NCI-H2196 (cell line): ENCODE measurements around the gene SYNDIG1.

Experiments
- DNase-seq: peaks from one replicate; lab custom pipeline; 2025; ENCODE audit not compliant: unreplicated experiment; lab: John Stamatoyannopoulos, UW

SYNDIG1 gene

DNA sequence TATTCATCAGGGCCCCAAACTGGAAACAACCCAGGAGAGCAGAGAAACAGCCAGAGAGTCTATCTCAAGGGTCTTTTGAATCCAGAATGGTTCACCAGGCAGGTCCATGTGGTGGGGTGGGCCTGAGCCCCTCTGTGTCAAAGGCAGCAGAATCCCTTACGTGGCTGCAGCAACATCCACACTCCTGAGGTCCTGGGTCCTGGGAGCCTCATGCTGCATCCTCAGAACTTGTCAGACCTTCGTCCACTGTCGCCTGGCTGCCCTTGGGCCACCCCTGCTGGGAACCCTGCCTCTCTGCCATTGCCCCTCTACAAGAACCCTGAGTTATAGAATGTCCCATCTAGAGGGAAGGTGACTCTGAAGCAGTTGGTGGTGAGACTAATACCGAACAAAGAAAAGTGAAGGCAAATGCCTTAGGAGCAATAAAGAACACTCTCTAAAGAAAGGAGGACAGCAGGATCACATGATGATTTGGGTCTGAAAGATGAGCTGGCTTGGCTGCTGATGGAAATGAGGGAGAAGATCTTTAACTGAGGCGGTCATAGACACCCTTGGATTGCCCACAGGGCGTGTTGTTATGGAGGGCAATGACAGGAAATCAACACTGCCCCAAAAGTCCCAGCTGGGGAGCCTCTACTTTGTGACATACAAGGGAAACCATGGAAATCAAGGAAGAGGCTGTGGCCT lies 161.2 kb downstream of the SYNDIG1 start:
- no peak for DNase-seq

DNA sequence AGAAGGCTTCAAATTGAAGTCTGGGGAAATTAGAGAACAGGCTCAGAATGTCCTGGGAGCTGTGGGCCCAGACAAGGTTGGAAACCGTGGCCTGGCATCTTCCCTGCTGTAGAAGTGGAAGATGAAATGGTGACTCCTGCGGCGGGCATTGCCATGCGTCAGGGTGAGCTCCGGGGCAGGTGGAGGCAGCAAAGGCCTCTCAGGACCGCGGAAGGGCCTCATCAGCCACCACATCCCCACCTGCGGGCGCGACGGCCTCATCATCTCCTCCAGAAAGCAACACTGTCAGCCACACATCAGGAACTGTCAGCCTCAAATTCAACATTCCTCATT lies 161.7 kb downstream of the SYNDIG1 start:
- no peak for DNase-seq

DNA sequence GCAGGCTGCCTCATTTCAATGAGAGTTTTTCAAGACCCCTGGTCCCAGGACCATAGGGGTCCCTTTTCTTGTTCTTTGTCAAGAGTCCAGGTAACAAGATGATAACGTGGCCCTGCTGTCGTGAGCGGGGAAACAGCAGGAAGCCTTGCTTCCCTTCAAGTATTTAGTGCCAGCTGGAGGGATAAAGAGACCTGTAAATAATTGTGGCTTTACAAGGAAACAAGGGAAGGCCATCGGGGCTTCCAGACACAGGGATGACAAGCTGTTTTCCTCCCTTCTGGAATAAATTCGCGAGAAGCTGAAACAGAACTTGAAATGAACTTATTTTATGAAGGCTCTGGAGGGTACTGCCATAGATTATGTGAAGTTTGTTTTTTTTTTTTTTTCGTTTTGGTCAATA lies 163.2 kb downstream of the SYNDIG1 start:
- DNase-seq: no peak

DNA sequence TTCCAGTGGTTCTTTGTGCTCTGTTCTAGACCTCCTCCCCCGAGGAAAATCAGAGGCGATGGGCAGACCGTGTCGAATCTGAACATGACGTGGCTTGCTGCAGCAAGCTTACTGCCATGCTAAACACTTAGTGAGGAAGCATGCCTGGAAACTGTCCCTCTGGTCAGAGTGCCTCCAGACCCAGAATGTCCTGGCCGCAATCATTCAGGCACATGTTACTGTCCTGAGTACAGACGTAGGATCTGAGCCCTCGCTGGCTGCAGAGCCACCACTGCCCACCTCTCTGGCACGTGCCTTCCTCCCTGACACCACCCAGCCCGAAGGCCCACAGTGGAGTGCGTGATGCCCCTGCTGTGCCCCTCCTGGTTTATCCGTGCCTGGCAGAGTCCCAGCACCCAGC lies 163.6 kb downstream of the SYNDIG1 start:
- DNase-seq: no peak

DNA sequence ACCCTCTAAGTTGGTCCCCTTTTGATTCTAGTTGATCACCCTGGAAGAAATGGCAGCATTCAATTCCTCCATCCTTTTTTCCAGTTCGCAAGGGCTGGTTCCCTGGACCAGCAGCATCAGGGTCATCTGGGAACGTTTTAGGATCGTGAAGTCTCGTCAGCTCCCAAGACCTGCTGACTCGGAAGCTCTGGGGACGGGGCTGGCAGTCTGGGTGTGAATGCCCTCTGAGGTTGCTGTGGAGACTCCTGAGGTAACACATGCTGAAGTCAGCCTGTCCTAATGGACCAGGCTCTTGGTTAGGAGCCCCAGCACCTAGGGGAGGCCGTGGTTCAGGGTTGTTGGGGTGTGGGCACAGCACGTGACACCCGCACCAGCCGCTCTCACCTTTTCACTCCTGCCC lies 164.1 kb downstream of the SYNDIG1 start:
- no peak for DNase-seq

DNA sequence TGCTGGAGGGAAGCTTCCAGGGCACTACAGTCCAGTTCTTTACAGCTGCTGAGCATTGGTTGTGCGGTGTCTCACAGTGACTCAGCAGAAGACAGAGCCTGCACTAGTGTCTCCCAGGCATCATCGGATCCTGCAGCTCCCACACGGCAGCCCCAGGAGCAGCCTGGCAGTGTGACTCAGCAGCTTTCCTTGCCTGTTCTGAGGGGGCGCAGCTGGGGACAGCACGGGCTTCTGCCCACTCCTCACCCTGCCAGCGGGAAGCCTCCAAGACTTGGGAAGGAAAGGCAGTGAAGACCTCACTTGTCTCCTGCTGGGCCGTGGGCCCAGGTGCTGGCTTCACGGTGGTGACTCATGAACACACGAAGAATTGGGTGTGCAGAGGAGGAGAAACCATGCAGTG lies 165.4 kb downstream of the SYNDIG1 start:
- DNase-seq: no peak

DNA sequence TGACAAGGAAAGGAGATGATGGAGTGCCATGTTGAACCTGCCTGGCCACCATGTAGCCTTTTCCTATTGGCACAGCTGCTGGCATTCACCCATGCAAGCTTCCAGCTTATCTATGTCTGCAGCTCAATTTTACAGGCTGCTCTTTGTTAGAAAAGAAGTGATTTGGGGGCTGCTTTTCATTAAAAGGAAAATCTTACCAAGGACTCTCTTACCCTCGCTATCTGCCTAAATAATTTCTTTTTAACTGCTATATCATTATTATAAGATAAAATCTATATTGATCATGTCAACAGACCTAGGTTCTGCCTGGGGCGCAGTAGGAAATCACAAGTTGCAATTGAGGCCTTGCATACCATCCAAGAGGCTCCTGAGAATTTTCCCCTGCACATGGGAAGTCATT lies 167.2 kb downstream of the SYNDIG1 start:
- no peak for DNase-seq

DNA sequence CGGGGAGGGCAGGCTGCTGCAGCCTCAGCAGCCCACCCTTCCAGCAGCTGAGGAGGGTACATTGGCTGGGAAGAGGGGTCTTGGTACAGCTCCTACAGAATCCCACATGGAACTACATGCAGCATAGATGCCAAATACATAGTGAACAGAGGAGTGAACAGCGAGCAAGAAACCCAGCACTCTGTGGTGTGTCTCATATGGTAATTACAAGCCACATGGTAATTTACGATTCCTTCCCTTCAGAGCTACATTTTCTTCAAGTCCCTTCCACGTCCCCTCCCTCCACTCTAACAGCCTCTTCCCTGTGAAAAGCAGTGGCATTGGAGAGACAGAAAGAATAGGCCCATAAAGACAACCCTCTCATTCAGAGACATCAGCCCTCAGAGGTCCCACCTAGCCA lies 167.7 kb downstream of the SYNDIG1 start:
- DNase-seq: no peak

DNA sequence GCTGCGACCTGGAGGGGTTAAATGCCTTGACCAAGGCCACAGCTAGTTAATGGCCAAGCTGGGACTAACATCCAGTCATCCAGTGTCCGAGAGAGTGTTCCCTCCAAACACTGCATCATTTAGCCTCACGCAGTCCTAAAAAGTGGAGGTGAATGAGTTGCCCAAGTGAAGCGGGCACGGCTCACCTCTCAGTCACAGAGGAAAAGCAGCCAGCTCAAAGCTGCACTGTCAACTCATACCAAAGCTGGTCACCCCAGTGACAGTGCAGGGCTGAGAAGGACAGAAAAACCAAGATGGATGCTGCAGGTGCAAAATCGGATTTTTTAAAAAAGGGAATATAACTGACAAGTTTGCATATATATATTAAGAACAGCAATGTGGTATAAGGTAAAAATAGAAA lies 168.5 kb downstream of the SYNDIG1 start:
- DNase-seq: no peak

DNA sequence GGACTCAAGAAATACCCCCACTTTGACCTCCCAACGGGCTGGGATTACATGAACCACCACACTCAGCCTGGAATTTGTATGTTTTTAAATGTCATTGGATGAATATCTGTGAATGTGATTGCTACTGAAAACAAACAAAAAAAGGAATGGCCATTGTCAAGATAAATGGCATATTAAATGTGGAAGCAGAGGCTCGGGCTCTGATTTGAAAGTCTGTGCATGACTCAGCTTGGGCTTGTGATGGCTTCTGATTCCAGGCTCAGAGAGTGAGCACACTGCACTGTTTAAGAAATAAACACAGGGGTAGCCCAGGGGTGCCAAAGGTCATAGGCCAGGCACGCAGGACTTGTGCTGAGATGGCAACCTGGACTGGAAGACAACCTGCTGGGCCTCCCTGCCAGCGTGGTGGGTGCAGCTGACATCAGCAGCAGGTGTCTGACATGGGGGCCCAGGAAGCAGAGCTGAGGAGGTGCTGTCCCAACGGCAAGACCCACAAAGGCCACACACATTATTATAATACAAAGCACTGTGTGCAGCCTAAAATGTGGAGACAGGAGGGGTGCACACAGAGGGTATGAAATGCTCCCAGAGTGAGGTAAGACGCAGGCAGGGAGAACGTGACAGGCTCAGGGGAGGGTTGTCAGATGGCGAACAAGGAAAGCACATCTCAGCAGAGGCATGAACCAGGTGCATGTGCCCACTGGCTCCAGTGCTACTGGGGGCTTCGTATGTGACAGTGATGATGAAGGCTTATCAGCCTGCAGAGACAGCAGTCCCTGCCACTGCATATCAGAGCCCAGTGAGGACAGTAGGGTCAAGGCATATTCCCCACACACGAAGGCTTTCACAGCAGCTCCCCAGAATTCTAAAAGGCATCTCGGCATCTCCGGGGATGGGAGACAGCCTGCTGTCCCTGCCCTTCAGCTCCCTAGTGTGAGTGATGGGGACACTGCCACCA lies 169.4 kb downstream of the SYNDIG1 start:
- DNase-seq: no peak

DNA sequence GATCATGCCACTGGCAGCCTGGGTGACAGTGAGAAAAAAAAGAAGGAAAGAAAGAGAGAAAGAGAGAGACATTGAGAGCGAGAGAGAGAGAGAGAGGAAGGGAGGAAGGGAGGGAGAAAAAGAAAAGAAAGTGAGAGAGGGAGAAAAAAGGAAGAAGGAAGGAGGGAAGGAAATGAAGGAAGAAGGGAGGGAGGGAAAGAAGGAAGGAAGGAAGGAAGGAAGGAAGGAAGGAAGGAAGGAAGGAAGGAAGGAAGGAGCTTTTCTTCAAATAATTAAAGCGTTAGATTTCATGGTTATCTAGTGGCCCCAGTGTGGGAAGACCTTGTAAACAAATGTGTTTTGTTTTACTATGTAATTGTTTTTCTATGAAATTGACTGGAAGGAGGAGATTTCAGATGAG lies 170.8 kb downstream of the SYNDIG1 start:
- no peak for DNase-seq

DNA sequence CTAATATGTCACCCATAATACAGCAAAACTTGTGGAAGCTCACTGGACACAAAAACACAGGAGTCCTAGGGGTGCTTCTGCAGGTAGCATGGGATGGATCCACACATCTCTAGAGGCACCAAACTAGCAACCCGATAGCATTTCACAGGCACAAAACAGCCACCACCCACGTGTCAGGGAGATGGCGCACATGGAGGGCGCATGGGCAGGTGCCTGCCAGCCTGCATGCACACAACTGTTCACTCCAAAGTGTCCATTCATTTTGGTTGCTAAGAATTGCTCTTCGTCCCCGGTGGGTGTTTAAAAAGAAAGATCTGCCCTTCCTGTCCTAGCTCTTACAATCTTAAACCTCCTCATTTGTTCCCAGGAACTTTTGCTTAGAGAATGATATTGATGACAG lies 171.3 kb downstream of the SYNDIG1 start:
- no peak for DNase-seq

DNA sequence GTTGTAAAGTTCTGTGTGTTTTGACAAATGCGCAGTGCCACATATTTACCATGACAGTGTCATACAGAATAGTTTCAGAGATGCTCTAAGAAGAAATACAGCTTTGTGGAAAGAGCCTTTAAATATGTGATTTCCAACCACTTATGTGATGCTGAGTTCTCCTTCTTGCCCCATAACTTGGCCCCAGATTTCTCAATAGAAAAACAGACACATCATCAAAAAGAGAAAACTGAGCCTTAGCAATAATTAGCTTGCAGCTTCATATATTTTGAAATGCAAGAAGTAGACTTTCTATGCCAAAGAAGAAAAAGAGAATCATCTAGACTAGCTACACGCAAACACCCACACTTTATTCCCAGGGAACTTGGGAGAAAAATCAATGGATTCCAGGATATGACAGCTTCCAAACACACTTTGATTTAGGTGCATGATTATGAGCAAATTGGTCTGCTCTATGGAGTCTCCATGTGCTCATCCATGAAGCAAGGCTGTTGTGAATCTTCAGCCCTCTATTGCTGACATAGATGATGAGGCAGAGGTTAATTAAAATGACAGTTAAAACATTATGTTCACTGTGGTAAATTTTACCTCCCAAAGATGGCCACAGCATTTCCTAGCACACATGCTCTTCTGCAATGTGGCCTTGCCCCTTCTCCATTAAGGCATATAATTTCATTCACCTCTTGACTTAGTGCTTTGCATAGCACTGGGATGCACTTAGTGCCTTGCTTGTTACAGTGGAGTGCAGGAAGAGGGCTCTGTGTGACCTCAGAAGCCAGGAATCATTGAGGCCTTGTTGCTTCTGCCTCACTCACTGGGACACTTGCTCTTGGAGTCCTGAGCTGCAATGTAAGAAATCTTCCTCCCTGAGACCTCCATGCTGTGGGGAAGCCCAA lies 174.6 kb downstream of the SYNDIG1 start:
- DNase-seq: no peak

DNA sequence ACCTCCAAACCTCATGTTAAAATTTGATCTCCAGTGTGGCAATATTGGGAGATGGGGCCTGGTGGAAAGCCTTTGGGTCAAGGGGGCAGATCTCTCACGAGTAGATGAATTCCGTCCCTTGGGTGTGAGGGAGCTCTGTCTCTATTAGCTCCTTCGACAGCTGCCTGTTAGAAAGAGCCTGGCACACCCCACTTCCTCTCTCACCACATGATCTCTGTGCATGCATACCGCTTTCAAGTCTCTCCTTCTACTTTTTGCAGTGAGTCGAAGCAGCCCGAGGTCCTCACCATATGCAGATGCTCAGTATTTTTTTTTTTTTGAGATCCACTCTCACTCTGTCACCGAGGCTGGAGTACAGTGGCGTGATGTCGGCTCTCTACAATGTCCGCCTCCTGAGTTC lies 176.9 kb downstream of the SYNDIG1 start:
- no peak for DNase-seq

DNA sequence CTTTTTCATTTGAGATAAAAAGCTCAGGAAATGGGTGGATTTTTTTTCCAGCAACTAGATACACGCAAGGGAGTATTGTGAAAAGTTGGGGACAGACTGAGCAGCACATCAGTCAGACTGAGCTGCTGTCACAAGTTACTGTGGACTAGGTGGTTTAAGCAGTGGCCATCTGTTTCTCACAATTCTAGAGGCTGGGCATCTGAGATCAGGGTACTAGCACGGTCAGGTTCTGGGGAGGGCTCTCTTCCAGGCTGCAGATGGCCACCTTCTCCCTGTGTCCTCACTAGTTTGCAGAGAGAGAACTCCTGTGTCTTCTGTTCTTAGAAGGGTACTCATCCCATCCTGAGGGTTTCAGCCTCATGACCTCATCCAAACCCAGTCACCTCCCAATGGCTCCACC lies 178.3 kb downstream of the SYNDIG1 start:
- DNase-seq: no peak

DNA sequence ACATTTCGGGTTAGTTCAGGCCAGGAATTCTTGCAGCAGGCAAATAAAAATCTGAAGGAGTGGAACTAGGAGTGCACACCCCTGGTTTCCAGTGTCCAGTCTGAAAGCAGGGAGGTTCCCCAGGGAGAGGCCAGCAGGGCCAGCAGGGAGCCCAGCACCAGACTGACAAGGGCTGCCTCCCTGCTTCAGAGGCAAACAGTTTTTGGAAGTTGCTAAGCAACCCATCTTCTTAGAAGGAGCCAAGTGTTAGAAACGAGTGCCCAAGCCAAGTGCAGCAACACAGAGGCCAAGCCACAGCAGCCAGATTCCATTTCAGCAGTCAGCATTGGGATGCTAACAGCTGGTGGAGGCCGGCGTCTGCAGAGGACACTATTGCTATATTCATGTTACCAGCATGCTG lies 179.1 kb downstream of the SYNDIG1 start:
- no peak for DNase-seq

DNA sequence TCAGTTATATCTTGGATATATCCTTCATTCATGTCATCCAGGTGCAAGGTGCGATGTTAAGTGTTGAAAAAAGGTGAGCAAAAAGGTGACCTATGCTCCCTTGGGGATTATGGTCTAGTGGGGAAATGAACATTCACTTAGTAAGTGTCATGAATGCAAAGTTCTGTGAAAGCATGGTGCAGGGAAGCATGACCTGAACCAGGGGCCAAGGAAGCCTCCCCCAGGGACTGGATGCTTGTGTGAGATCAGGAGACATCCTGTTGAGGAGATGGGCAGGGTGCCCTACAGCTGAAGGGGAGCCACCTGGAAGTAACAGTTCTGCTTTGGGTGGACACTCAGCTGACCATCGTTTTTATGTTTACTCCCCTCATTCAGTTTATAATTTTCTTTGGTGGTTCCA lies 179.5 kb downstream of the SYNDIG1 start:
- no peak for DNase-seq

DNA sequence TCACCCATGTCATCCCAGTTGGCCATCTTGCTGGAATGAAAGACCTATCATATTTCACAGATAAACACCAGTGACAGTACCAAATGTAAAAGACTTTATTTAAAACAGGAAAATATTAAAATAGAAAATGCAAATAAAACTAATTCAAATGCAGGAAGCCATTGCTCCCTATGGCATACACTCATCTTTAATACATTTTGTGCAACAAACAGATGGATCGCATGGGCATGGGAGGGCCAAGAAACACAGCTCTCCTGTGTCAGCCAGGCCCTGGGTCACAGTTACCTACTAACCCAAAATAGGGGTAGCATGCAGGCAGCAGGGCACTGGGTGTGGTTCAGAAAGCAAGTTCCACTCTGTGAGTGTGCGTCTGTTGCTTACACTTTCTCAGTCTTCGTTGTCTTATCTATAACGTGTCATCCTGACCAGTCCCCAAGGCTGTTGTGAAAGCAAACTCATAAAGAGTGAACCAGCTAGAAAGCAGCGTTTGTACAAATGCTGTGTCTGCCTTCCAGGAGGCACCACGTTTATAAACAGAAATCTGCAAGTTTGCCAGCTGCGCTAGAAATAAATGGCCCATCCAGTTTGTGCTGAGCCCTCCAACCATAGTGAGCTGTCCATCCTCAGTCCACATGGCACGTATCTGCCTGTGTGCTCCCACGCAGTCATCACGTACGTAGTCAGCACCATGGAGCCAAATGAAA lies 180.5 kb downstream of the SYNDIG1 start:
- no peak for DNase-seq

DNA sequence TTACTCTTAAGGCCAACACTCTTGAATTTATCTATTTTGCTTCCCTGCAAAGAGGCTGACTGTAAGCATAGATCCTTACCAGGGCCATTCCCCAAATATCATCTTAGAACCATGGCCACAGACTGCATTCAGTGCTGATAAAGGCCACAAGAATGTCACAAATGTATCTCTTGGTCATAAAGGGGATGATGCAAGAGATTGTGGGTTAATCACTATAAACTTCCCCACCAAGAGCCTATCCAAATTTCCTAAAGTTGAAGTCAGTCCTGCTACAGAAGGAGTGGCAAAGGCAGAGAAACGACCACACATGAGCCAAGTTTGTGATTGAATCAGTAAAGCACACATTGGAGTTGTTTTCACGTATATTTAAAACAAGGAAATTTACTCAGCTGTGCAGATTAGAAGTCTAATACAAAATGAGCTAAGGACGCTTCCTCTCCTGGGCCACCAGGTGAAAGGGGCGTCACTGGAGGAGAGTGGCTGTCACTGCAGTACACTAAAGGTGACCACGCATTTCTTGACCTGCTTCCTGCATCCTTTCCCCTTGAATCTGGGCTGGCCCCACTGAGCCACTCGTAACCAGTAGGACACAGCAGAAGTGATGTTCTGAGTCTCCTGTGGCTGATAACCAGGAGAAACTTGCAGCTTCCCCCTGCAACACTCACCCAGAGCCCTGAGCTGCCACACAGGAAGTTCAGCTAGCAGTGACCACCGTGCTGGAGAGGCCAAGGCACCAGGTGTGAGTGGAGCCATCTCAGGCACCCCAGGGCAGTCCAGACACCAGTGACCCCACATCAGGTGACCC lies 181.9 kb downstream of the SYNDIG1 start:
- no peak for DNase-seq

DNA sequence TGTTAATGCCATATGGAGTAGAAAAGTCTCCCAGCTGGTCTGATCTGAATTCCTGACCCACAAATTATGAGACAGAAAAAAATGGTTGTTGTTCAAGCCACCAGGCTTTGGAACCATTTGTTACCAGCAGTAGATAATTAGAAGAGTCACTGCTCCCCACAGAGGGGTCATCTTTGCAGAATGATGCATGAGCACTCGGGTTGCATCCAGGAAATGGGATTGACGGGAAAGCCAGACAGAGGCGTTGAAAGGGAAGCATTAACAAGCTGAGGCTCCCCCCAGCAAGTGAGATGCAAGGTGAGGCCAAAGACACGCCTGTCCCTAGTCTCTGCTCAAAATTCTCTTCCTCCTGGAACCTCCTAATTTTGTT lies 182.5 kb downstream of the SYNDIG1 start:
- DNase-seq: no peak
